COR-L47 (cell line): Measurements from ENCODE around the gene CBLC.

Source experiments
- DNase-seq: peaks from one replicate; lab custom pipeline; 2025; lab: John Stamatoyannopoulos, UW

CBLC gene

GRCh38 chr19:44777715-44778347 lies at the start of gene CBLC:
Gene CBLC (plus strand): TSS chr19:44777890. CDS start chr19:44777932, 42 bp downstream.
- DNase-seq, result peak; percentile 62

GRCh38 chr19:44728178-44728577 lies 49.5 kb upstream of the CBLC start:
- DNase-seq, result no peak

GRCh38 chr19:44729516-44730033 lies 48.1 kb upstream of the CBLC start:
- no peak for DNase-seq

- DNase-seq, result no peak
These were observed 46.6 kb upstream of the CBLC start for GRCh38 chr19:44731081-44731480.

GRCh38 chr19:44731622-44732021 lies 46.1 kb upstream of the CBLC start:
- no peak for DNase-seq

- no peak for DNase-seq
These were observed 45.3 kb upstream of the CBLC start for GRCh38 chr19:44732235-44733014.

GRCh38 chr19:44734357-44734756 lies 43.3 kb upstream of the CBLC start:
- DNase-seq, result no peak

GRCh38 chr19:44735011-44735410 lies 42.7 kb upstream of the CBLC start:
- no peak for DNase-seq

- no peak for DNase-seq
These were observed 40.2 kb upstream of the CBLC start for GRCh38 chr19:44737238-44738071.

GRCh38 chr19:44738136-44738535 lies 39.6 kb upstream of the CBLC start:
- DNase-seq, result no peak

- DNase-seq, result no peak
These were observed 38.8 kb upstream of the CBLC start for GRCh38 chr19:44738603-44739558.

- no peak for DNase-seq
These were observed 37.3 kb upstream of the CBLC start for GRCh38 chr19:44740351-44740824.

GRCh38 chr19:44741258-44741731 lies 36.4 kb upstream of the CBLC start:
- DNase-seq, result no peak

- DNase-seq, result peak; percentile 61
These were observed 35.8 kb upstream of the CBLC start for GRCh38 chr19:44741841-44742329.

GRCh38 chr19:44742330-44743061 lies 35.2 kb upstream of the CBLC start:
- no peak for DNase-seq

- DNase-seq, result no peak
These were observed 32.8 kb upstream of the CBLC start for GRCh38 chr19:44744871-44745332.

- no peak for DNase-seq
These were observed 32.3 kb upstream of the CBLC start for GRCh38 chr19:44745341-44745831.

GRCh38 chr19:44745887-44746600 lies 31.6 kb upstream of the CBLC start:
- DNase-seq, result no peak

- DNase-seq, result no peak
These were observed 31.1 kb upstream of the CBLC start for GRCh38 chr19:44746616-44746945.
